B cell (primary cell): ENCODE data around the gene UBE3C. TPM values are rescaled to one million over a fixed set of nuclear protein-coding genes. Genes with fewer than 3 reads are reported as not detected.

ENCODE experiments used
- ATAC-seq: fragments of 200-7000 bp; cut with Tn5 transposase; one replicate; pipeline ENCODE4 v1.10.0; 2021; ENCODE audit warnings: low read depth, mild to moderate bottlenecking, moderate number of reproducible peaks, moderate library complexity
- CTCF ChIA-PET: fragments of 350-600 bp; sonication (Branson Sonifier 250); formaldehyde crosslinking; loops from one replicate; lab custom pipeline; 2021; ENCODE audit warnings: antibody characterized with exemption, inconsistent platforms; lab: Charles Lee
- POLR2A ChIA-PET: fragments of 350-600 bp; sonication (Branson Sonifier 250); formaldehyde crosslinking; loops from one replicate; lab custom pipeline; 2021; ENCODE audit warnings: antibody characterized with exemption; lab: Charles Lee
- DNase-seq: peaks from one replicate; pipeline ENCODE4 v3.0.0; 2013
- H2AFZ ChIP-seq: 2 replicates; pipeline ENCODE4 v1.6.1; 2012; ENCODE audit warnings: mild to moderate bottlenecking, low read depth, low read length; ENCODE audit not compliant: insufficient read depth, poor library complexity, severe bottlenecking
- H3K27ac ChIP-seq, 2 donors: 1 replicate in 1 of 2; 2 replicates in 1 of 2; pipeline ENCODE4 v1.5.1; 2012 to 2013; ENCODE audit warnings: low read length in 2 of 2, mild to moderate bottlenecking in 2 of 2, moderate library complexity in 1 of 2
- H3K27me3 ChIP-seq, 4 experiments: fragments of 200-600 bp in 1 of 4; sonication (generic) in 1 of 4; replicated peaks in 1 of 4; 1 replicate in 2 of 4; 2 replicates in 2 of 4; pipeline versions ENCODE4 v1.6.1 to v1.7.0; 2013 to 2016; ENCODE audit warnings: low read length in 3 of 4, mild to moderate bottlenecking in 2 of 4, mixed read lengths in 1 of 4, moderate library complexity in 1 of 4; ENCODE audit not compliant: insufficient read depth in 4 of 4, control insufficient read depth in 3 of 4; ENCODE audit errors: control extremely low read depth in 1 of 4
- H3K36me3 ChIP-seq, 2 experiments: replicated peaks in 1 of 2; 1 replicate in 1 of 2; 2 replicates in 1 of 2; pipeline versions ENCODE4 v1.6.1 to v1.7.1; 2013; ENCODE audit warnings: low read length in 1 of 2; ENCODE audit not compliant: insufficient read depth in 2 of 2, control insufficient read depth in 1 of 2; ENCODE audit errors: control extremely low read depth in 1 of 2, extremely low read depth in 1 of 2
- H3K4me1 ChIP-seq, 2 donors: fragments of 200-600 bp in 1 of 2; sonication (generic) in 1 of 2; 1 replicate in 1 of 2; 2 replicates in 1 of 2; pipeline versions ENCODE4 v1.5.1 to v1.6.1; 2013 to 2017; ENCODE audit warnings: low read length in 2 of 2; ENCODE audit not compliant: control insufficient read depth in 2 of 2, insufficient read depth in 2 of 2
- H3K4me2 ChIP-seq: replicated peaks from 2 replicates; pipeline ENCODE3; 2012; ENCODE audit warnings: mild to moderate bottlenecking, low read depth, low read length; ENCODE audit not compliant: poor library complexity, severe bottlenecking
- H3K4me3 ChIP-seq, 5 experiments: fragments of 200-600 bp in 1 of 5; sonication (generic) in 1 of 5; 1 replicate in 3 of 5; 2 replicates in 2 of 5; pipeline versions ENCODE4 v1.5.1 to v1.7.0; 2011 to 2016; ENCODE audit warnings: low read length in 4 of 5, mild to moderate bottlenecking in 4 of 5, low read depth in 2 of 5, control low read depth in 1 of 5, moderate library complexity in 1 of 5; ENCODE audit not compliant: insufficient read depth in 1 of 5; ENCODE audit errors: control extremely low read depth in 1 of 5, extremely low read depth in 1 of 5
- H3K79me2 ChIP-seq: fragments of 200-600 bp; sonication (generic); one replicate; pipeline ENCODE4 v1.6.0; 2016; ENCODE audit warnings: low read length; ENCODE audit not compliant: control insufficient read depth, insufficient read depth
- H3K9ac ChIP-seq: fragments of 200-600 bp; sonication (generic); 2 replicates; pipeline ENCODE4 v1.6.1; 2017; ENCODE audit warnings: mild to moderate bottlenecking, low read length, moderate library complexity
- H3K9me3 ChIP-seq, 3 donors: one replicate each; pipeline versions ENCODE4 v1.6.1 to v1.7.1; 2013; ENCODE audit warnings: low read length in 2 of 3; ENCODE audit not compliant: control insufficient read depth in 2 of 3, insufficient read depth in 1 of 3; ENCODE audit errors: control extremely low read depth in 1 of 3
- H4K20me1 ChIP-seq: 2 replicates; pipeline ENCODE4 v1.6.0; 2012; ENCODE audit warnings: mild to moderate bottlenecking, low read length; ENCODE audit not compliant: insufficient read depth, control insufficient read depth, poor library complexity, severe bottlenecking
- H3K27ac Mint-ChIP-seq: one replicate; pipeline ENCODE4 v1.8.0; 2021; ENCODE audit warnings: mixed read lengths
- H3K27me3 Mint-ChIP-seq: one replicate; pipeline ENCODE4 v1.8.0; 2021; ENCODE audit warnings: mixed read lengths
- H3K4me1 Mint-ChIP-seq: one replicate; pipeline ENCODE4 v1.8.0; 2021; ENCODE audit warnings: mixed read lengths
- H3K4me3 Mint-ChIP-seq: one replicate; pipeline ENCODE4 v1.8.0; 2021; ENCODE audit warnings: mixed read lengths
- H3K9me3 Mint-ChIP-seq: one replicate; pipeline ENCODE4 v1.8.0; 2022; ENCODE audit warnings: mixed read lengths; ENCODE audit not compliant: insufficient read depth
- EZH2 ChIP-seq: IDR thresholded peaks from 2 replicates; pipeline ENCODE4 v1.6.1; 2012; ENCODE audit warnings: borderline replicate concordance, low read depth, mild to moderate bottlenecking, moderate library complexity, low read length; ENCODE audit not compliant: insufficient read depth, poor library complexity, severe bottlenecking
- WGBS: methylation state at CpG from one replicate; pipeline ENCODE4 v1.1.5; 2013; ENCODE audit warnings: missing lambda C conversion rate; ENCODE audit not compliant: insufficient coverage; 5-methylcytosine and 5-hydroxymethylcytosine counted together
- intact Hi-C: fragments of 100-400 bp; cut with micrococcal nuclease; formaldehyde crosslinking; loops from one replicate; pipeline ENCODE4 v1.10.0; 2022
- polyA plus RNA-seq: library from polyadenylated mRNA; depleted of rRNA; stranded (reverse); fragments of >200 nt; gene quantifications from 2 replicates; pipeline ENCODE4 v1.2.3, GENCODE V29; 2012
- total RNA-seq, 2 donors: library from RNA; stranded (reverse); fragments of 120-200 nt in 1 of 2; gene quantifications; 1 replicate in 1 of 2; 2 replicates in 1 of 2; pipeline versions ENCODE4 v1.2.3 to v1.2.4, GENCODE V29; 2013 to 2022
- TF ChIP-seq, protein P1 (sequence below): fragments of 200-600 bp; IDR thresholded peaks from one replicate; pipeline ENCODE4 v1.8.0; 2022; ENCODE audit warnings: antibody characterized with exemption, mild to moderate bottlenecking

The UBE3C gene
- total and polyA plus RNA-seq, 2 donors (not counting 1 experiment from before 2014, with no cell fraction given): 17.8 to 66.5 TPM

DNA sequence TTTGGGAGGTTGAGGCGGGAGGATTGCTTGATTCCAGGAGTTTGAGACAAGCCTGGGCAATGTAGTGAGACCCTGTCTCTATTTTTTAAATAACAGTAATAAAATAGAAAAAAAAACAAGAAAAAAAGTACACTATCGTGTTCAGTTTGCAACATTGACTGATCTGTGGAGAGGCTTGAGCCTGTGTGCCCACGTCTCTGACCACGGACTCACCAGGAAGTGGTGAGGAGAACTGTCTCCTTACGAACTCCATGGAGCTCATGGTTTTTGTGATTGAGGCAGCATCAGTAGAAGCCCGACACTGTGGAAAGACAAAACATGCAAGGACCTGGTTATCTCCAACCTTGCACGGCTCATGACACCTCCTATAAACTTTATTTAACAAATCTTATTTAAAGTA lies 174.2 kb downstream of the UBE3C start:
- CTCF ChIA-PET: no interaction called here
- Mint-ChIP-seq H3K4me3 (no peak overlapping the region), H3K4me1 (no peaks in the 10 kb centered on the region), H3K9me3 (no peaks in the 10 kb centered on the region), H3K27ac (no peak overlapping the region), H3K27me3 (no peaks in the 10 kb centered on the region)
- H3K79me2 ChIP-seq: no peaks in the 10 kb centered on the region
- no peak overlapping the region for H3K4me2 ChIP-seq
- no peak overlapping the region for H2AFZ ChIP-seq
- H3K36me3 ChIP-seq: no peaks in the 10 kb centered on the region
- ATAC-seq (no peak), DNase-seq (no peak)
- no peaks in the 10 kb centered on the region for H3K27me3 ChIP-seq
- H3K9ac ChIP-seq: no peak overlapping the region
- H4K20me1 ChIP-seq: no peaks in the 10 kb centered on the region
- H3K9me3 ChIP-seq: no peaks in the 10 kb centered on the region
- no peak overlapping the region for H3K27ac ChIP-seq
- H3K4me3 ChIP-seq: no peak overlapping the region
- intact Hi-C loops: no loop called here
- no peaks in the 10 kb centered on the region for H3K4me1 ChIP-seq
- TF ChIP-seq, protein P1, sequence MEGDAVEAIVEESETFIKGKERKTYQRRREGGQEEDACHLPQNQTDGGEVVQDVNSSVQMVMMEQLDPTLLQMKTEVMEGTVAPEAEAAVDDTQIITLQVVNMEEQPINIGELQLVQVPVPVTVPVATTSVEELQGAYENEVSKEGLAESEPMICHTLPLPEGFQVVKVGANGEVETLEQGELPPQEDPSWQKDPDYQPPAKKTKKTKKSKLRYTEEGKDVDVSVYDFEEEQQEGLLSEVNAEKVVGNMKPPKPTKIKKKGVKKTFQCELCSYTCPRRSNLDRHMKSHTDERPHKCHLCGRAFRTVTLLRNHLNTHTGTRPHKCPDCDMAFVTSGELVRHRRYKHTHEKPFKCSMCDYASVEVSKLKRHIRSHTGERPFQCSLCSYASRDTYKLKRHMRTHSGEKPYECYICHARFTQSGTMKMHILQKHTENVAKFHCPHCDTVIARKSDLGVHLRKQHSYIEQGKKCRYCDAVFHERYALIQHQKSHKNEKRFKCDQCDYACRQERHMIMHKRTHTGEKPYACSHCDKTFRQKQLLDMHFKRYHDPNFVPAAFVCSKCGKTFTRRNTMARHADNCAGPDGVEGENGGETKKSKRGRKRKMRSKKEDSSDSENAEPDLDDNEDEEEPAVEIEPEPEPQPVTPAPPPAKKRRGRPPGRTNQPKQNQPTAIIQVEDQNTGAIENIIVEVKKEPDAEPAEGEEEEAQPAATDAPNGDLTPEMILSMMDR: no peak
- no peak for TF ChIP-seq EZH2
- POLR2A ChIA-PET: no interaction called here
- WGBS: 39% methylated on average over 3 of the region's 7 CpGs

DNA sequence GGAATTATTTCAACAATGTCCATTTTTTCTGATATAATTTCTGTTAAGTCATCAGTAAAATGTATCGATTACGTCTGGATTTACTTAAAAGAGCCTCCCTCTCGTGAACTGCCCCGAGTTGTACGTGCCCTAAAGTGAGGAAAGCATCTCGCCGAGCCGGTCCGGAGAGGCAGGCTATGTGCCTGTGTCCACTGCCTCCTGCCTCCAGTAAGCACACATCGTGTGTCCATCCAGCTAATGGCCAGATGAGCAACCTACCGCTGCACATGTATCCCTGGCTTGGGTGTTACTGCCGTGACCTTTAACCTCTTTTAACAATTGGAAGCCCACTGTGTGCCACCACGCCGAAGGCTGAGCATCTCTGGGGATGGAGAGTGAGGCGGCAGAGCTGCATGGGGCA lies 174.9 kb downstream of the UBE3C start:
- H3K9me3 Mint-ChIP-seq: no peaks in the 10 kb centered on the region

More for the DNA sequence above, 174.9 kb downstream of the UBE3C start:
- H3K4me1 ChIP-seq: peaks cover 0 to 3% of the 10 kb centered on the region in 2 donors
- Mint-ChIP-seq H3K27ac (no peak overlapping the region), H3K4me3 (no peak overlapping the region), H3K27me3 (no peaks in the 10 kb centered on the region), H3K4me1 (no peaks in the 10 kb centered on the region)
- no peak overlapping the region for H3K4me2 ChIP-seq
- no peak for DNase-seq
- H3K36me3 ChIP-seq: no peaks in the 10 kb centered on the region
- intact Hi-C loops: no loop called here
- no peak overlapping the region for H3K4me3 ChIP-seq
- H3K79me2 ChIP-seq: no peaks in the 10 kb centered on the region
- ChIA-PET POLR2A (no interaction called here), CTCF (no interaction called here)
- no peak overlapping the region for H2AFZ ChIP-seq
- H3K27ac ChIP-seq: no peak overlapping the region
- no peaks in the 10 kb centered on the region for H3K9me3 ChIP-seq
- no peak for TF ChIP-seq EZH2
- TF ChIP-seq, protein P1: no peak
- ATAC-seq: no peak
- no peaks in the 10 kb centered on the region for H3K27me3 ChIP-seq
- no peak overlapping the region for H3K9ac ChIP-seq
- WGBS: 97% methylated on average over 15 of the region's 15 CpGs
- H4K20me1 ChIP-seq: no peaks in the 10 kb centered on the region
